ENCODE data around the gene PCA3. TPM values are rescaled to one million over a fixed set of nuclear protein-coding genes. Genes with fewer than 3 reads are reported as not detected.

The PCA3 gene
- total and polyA plus RNA-seq, 4 donors = 0.33 to 0.92 (median 0.58) TPM

DNA sequence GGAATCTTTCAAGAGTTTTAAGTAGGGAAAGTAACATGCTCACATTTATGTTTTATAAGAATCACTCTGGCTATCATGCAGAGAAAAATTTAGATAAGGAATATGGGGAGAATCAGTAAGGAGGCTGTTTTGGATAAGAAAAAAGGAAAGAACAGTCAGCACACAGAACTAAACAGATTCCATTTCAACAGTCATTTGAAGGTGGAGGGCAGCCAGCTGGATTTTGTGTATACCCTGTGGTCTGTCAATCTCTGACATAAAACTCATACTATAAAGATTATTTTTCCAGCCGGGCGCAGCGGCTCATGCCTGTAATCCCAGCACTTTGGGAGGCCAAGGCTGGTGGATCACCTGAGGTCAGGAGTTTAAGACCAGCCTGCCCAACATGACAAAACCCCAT lies 64.2 kb downstream of the PCA3 start:
- WGBS = 93% methylated on average over 3 of the region's 3 CpGs
- TF ChIP-seq, protein P1, sequence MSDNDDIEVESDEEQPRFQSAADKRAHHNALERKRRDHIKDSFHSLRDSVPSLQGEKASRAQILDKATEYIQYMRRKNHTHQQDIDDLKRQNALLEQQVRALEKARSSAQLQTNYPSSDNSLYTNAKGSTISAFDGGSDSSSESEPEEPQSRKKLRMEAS (IDR thresholded peaks at IDR 0.05) = no peak
- no peak for TF ChIP-seq SP1 (IDR thresholded peaks at IDR 0.05)
- no peak for TF ChIP-seq HNF4A (conservative IDR thresholded peaks at IDR 0.05)
- no peak for TF ChIP-seq RAD21 (IDR thresholded peaks at IDR 0.05)
- TF ChIP-seq, protein P2, sequence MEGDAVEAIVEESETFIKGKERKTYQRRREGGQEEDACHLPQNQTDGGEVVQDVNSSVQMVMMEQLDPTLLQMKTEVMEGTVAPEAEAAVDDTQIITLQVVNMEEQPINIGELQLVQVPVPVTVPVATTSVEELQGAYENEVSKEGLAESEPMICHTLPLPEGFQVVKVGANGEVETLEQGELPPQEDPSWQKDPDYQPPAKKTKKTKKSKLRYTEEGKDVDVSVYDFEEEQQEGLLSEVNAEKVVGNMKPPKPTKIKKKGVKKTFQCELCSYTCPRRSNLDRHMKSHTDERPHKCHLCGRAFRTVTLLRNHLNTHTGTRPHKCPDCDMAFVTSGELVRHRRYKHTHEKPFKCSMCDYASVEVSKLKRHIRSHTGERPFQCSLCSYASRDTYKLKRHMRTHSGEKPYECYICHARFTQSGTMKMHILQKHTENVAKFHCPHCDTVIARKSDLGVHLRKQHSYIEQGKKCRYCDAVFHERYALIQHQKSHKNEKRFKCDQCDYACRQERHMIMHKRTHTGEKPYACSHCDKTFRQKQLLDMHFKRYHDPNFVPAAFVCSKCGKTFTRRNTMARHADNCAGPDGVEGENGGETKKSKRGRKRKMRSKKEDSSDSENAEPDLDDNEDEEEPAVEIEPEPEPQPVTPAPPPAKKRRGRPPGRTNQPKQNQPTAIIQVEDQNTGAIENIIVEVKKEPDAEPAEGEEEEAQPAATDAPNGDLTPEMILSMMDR (IDR thresholded peaks at IDR 0.05; ENCODE audit: low read depth, low read length, missing input control) = no peak
- no peak for TF ChIP-seq TAF1 (conservative IDR thresholded peaks at IDR 0.05)
- no peak for TF ChIP-seq RXRA (IDR thresholded peaks at IDR 0.05)
- no peak for TF ChIP-seq HNF4G (IDR thresholded peaks at IDR 0.05)
- no peak for TF ChIP-seq YY1 (IDR thresholded peaks at IDR 0.05)
- no peak for TF ChIP-seq FOXA2 (IDR thresholded peaks at IDR 0.05)
- TF ChIP-seq ATF3 (IDR thresholded peaks at IDR 0.05) = no peak
- TF ChIP-seq GABPA (IDR thresholded peaks at IDR 0.05 in 1 of 2, conservative IDR thresholded peaks at IDR 0.05 in 1 of 2) = no peak
- no peak for TF ChIP-seq JUND (IDR thresholded peaks at IDR 0.05)
- H3K4me1 ChIP-seq (ENCODE audit: control insufficient read depth in 4 of 4, insufficient read depth in 4 of 4, low read length in 3 of 4) = no peaks in the 10 kb centered on the region
- H3K36me3 ChIP-seq (ENCODE audit: control insufficient read depth in 4 of 4, insufficient read depth in 3 of 4, low read depth in 1 of 4, low read length in 3 of 4) = no peaks in the 10 kb centered on the region
- H3K9me3 ChIP-seq (ENCODE audit: control insufficient read depth in 4 of 4, low read length in 3 of 4) = no peaks in the 10 kb centered on the region
- H3K9ac ChIP-seq (ENCODE audit: low read depth in 1 of 2, low read length in 2 of 2) = no peak overlapping the region
- DNase-seq (ENCODE audit: low spot score) = no peak
- H3K27me3 ChIP-seq (ENCODE audit: control insufficient read depth in 4 of 4, insufficient read depth in 4 of 4, low read length in 3 of 4) = peaks cover 0 to 4% (median 0%) of the 10 kb centered on the region in 4 donors
- H3K27ac ChIP-seq (ENCODE audit: low read depth in 1 of 2, low read length in 2 of 2) = no peak overlapping the region
- H3K4me3 ChIP-seq (ENCODE audit: low read depth in 1 of 3, low read length in 3 of 3) = no peak overlapping the region

- Histone ChIP-seq H3K9ac (ENCODE audit: low read depth in 1 of 2, low read length in 2 of 2) (no peak overlapping the region), H3K36me3 (ENCODE audit: control insufficient read depth in 4 of 4, insufficient read depth in 3 of 4, low read depth in 1 of 4, low read length in 3 of 4) (no peaks in the 10 kb centered on the region), H3K9me3 (ENCODE audit: control insufficient read depth in 4 of 4, low read length in 3 of 4) (no peaks in the 10 kb centered on the region), H3K4me3 (ENCODE audit: low read depth in 1 of 3, low read length in 3 of 3) (no peak overlapping the region), H3K27me3 (ENCODE audit: control insufficient read depth in 4 of 4, insufficient read depth in 4 of 4, low read length in 3 of 4) (no peaks in the 10 kb centered on the region), H3K27ac (ENCODE audit: low read depth in 1 of 2, low read length in 2 of 2) (no peak overlapping the region), H3K4me1 (ENCODE audit: control insufficient read depth in 4 of 4, insufficient read depth in 4 of 4, low read length in 3 of 4) (no peaks in the 10 kb centered on the region)
- 61% methylated on average over 7 of the region's 7 CpGs for WGBS
- TF ChIP-seq ATF3 (IDR thresholded peaks at IDR 0.05) = no peak
- TF ChIP-seq, protein P2 (IDR thresholded peaks at IDR 0.05; ENCODE audit: low read depth, low read length, missing input control) = no peak
- DNase-seq (ENCODE audit: low spot score) = no peak
Measured at GRCh38 chr9:76835571-76836283, 71.5 kb downstream of the PCA3 start.

Small RNA genes within 50 kb of the gene (small RNA-seq; reads per million reads assigned to genes)
- gene AL359314.1 = not detected

Other genes with a start within 250 kb of the PCA3 start
- gene PRUNE2, start 141.7 kb downstream of the PCA3 start, total RNA-seq = 1 to 10 TPM; 1.4 to 4.5 TPM
- gene PRUNE2, start 141.7 kb downstream of the PCA3 start, polyA plus RNA-seq = 1 to 10 TPM; 1.3 to 1.7 TPM

All from liver (tissue), 10 donors.